ENCODE results near the gene FYN.

Gene FYN

DNA sequence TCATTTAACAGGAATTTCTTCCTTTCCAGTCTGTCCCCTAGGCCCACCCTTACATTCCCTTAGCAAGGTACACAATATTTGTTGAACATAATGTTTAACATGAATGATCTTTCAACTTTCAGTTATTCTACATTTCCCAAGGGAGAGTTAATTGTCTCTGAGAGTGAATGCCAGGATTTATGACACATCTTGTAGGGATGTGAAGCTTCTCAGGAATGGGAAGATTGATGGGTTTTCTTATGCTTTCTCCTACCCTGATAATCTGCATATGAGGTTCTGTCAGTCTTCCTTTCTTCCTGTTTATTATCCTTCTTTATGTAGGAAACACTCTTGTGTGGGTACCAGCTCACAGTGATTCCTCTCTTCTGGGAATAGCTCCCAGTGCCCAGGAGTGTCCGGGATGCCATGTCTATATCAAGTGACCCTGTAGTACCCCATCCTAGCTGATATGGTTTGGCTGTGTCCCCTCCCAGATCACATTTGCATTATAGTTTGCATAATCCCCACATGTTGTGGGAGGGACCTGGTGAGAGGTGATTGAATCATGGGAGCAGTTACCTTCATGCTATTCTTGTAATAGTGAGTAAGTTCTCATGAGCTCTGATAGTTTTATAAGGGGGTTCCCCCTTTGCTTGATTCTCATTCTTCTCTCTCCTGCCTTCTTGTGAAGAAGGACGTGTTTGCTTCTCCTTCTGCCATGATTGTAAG, 7.1 kb upstream of the FYN start:
- DNase-seq (ENCODE audit: low read depth in 3 of 3), result no peak

DNA sequence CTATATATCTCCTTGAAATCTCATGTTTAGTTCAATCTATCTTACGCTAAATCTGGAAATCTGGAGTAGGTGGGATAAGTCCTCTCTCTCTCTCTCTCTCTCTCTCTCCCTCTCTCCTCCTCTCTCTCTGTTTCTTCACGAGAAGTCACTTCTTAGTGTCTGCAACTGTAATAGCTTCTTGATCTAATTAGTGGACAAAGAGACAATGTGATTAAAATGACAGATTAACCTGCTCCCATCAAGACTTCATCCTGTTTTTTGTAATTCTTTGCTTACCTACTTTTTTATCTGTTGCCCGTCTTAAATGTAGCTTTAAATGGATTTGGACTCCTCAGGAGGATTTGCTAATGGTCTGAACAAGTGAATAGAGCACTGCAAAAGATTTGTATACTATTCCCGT, 2.5 kb upstream of the FYN start:
- DNase-seq (ENCODE audit: low read depth in 3 of 3), result no peak

GRCh38 chr6:111874025-111874415, 768 bp upstream of the FYN start:
- peak; percentile 40 to 69 (median 56) for DNase-seq (ENCODE audit: low read depth in 3 of 3)

- peak; percentile 41 to 59 (median 51) for DNase-seq (ENCODE audit: low read depth in 3 of 3)
Observed at GRCh38 chr6:111872401-111873177, 663 bp downstream of the FYN start.

- DNase-seq (ENCODE audit: low read depth in 3 of 3), result no peak
Observed at GRCh38 chr6:111871725-111872400, 1.4 kb downstream of the FYN start.

DNA sequence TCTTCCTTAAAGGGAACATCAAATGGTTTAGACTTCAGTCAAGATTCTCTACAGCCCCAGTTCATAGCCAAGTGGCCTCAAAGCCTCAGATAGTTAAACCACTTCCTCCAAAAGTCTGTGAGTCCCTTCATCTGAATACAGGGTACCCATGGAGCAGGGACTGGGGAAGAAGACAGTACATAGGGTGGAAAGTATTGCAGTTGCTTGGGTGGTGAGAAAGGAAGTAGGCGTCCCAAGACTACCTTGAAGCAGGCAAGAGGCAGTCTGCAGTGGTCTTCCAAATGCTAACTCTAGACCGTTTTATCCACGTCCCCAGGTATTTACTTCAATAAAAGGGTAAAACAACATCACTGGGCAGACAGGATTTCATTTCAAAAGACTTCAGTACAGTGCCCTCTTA, 2.0 kb downstream of the FYN start:
- no peak for DNase-seq (ENCODE audit: low read depth in 3 of 3)

DNA sequence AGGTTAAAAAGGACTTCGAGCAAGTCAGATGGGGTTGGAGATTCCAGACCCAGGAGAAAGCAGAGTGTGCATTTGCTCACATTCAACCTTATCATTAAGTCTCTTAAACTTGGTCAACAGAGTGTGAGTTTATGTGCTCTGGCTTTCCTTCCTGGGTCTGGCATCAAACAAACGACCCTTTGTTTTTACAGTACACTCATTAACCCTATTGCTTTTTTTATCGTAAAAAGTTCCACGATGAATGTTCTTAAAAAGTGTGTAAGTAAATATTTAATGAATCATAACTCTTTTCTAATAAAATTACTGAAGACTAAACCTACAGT, 2.5 kb downstream of the FYN start:
- DNase-seq (ENCODE audit: low read depth in 3 of 3), result no peak

GRCh38 chr6:111870051-111870741, 3.1 kb downstream of the FYN start:
- no peak for DNase-seq (ENCODE audit: low read depth in 3 of 3)

DNA sequence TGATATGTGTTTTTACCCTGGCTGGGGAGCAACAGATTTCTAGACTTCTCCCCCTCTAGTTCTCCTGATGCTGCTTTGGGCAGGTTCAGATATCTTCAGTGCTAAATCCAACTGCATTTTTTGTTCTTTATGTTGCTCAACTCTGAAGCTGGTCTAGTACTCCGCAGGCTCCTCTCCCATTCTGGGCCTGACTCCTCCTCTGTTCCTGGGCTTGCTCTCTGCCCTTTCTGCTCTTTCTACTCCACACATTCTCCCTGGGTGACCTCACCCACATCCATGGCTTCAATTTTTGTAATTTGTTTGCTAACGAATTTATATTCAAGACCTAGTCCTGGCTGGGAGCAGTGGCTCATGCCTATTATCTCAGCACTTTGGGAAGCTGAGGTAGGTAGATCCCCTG, 6.4 kb downstream of the FYN start:
- DNase-seq (ENCODE audit: low read depth in 3 of 3), result no peak

DNA sequence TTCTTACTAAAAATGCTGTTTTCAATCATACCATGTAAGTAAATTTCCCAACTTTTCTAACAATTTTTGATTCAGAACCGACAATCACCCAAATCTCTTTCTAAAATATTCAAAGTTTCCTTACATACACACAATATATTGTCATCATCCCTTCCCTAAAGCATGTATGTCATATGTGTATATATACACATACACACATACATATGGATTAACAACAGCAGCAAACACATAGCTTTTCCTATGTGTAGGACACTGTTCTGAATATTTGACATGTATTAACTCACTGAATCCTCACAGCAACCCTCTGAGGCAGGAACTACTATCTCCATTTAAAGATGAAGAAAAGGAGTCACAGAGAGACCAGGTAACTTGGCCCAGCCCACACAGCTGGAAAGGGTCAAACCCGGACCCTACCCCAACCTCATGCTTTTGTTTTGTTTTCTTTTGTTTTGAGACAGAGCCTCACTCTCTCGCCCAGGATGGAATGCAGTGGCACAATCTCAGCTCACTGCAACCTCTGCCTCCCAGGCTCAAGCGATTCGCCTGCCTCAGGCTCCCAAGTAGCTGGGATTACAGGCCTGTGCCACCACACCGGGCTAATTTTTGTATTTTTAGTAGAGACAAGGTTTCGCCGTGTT, 7.2 kb downstream of the FYN start:
- no peak for DNase-seq (ENCODE audit: low read depth in 3 of 3)

DNA sequence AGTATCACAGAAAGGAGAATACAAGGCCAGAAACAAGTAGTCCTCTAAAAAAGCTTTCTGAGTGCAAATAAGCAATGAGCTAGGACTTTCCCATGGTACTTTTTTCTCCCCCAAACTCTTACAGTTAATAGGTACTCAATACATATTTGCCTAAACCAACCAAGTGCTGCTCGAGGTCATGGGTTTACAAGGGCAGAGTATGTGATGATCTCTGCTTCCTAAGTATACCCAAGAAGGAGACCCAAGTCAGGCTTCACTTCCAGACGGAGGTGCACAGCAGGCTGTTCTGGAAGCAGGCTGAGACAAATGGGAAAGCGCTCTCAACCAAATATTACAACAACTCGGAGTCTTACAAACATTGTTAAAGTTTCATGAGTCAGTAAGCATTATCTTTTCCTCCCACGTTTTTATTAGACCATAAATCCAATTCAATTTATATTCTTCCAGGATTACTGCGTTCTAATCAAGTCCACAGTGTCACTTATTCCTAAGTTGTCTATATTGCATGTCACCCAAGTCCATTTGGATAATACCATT, 8.1 kb downstream of the FYN start:
- no peak for DNase-seq (ENCODE audit: low read depth in 3 of 3)

DNA sequence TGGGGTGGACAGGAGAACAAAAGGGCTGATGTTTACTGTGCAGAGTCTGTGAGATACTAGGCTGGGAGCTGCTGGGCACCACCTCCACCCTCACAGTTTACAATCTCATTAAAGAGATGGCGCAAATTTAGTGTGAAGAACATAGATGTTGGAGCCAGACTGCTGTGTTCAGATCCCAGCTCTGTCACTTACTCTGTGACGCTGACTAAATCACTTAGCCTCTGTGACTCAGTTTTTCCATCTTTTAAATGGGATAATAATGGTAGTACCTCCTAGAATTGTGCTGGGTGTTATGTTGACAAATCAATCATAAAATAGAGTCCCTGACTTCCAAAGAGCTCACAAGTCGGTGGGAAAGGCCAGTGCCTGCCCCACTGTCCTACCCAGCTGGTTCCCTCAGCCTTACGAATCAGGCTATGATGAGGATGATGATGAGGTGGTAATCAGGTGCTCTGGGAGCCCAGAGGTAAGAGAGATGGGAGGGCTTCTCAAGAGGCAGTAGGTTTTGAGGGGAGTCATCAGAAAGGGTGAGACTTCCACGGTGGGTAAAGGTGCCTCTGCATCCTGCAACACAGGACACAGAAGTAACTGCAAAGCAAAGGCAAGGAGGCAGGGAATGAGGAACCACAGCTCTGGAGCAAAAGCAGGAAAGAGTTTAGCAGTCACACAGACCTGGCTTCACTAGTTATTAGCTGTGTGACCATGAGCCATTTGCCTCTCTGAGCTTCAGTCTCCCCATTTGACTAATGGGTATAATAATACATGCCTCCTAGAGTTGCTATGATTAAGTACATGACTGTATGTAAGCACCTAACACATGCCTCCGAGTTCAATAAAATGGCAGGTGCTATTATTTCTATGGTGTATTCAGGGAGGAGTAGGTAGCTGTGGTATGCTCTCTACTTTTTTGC, 8.9 kb downstream of the FYN start:
- no peak for DNase-seq (ENCODE audit: low read depth in 3 of 3)

GRCh38 chr6:111862741-111863140, 10.5 kb downstream of the FYN start:
- no peak for DNase-seq (ENCODE audit: low read depth in 3 of 3)

DNA sequence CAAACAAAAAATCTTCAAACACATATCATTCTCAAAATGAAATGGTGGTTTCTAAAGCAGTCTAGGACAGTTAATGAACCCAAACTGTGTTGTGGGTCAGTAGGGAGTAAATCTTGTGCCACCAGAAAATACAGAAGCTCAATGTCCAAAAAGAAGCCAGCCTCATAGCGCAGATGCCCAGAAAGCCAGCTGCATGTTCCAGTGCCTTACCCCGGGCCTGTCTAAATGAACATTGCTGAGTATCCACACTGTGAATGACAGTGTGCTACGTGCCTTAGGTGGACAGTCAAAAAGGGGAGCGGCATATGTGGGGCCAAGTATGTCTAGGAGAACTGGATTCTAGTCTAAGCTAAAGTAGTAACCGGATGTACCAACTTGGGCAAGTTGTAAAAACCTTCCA, 10.9 kb downstream of the FYN start:
- DNase-seq (ENCODE audit: low read depth in 3 of 3), result no peak

GRCh38 chr6:111861431-111861885, 11.8 kb downstream of the FYN start:
- no peak for DNase-seq (ENCODE audit: low read depth in 3 of 3)

DNA sequence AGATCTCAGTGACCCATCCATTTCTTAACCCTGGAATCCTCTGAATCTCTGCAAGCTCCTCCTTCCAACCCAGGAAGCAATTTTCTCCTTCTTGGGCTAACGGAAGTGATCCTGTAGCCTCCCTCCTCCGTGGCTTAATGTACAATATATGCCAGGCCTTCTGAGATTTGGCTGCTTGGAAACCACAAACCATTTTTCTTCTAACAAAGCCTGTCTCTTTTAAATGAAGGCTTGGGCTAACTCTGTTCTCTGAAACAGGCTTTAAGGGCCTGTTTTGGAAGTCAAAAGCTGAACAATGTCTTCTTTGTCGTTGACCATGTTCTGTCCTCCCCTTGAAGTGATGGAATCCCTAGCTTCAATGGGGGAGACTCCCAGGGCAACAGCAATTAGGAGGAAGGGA, 14.9 kb downstream of the FYN start:
- no peak for DNase-seq (ENCODE audit: low read depth in 3 of 3)

- no peak for DNase-seq (ENCODE audit: low read depth in 3 of 3)
Observed at GRCh38 chr6:111857674-111858337, 15.4 kb downstream of the FYN start.

- DNase-seq (ENCODE audit: low read depth in 3 of 3), result no peak
Observed at GRCh38 chr6:111855753-111856152, 17.5 kb downstream of the FYN start.

GRCh38 chr6:111854683-111855082, 18.6 kb downstream of the FYN start:
- no peak for DNase-seq (ENCODE audit: low read depth in 3 of 3)

- DNase-seq (ENCODE audit: low read depth in 3 of 3), result no peak
Observed at GRCh38 chr6:111852725-111853124, 20.5 kb downstream of the FYN start.
